T-cell (primary cell): Measurements from ENCODE around the gene COPS4. TPM values are rescaled to one million over a fixed set of nuclear protein-coding genes. Genes with fewer than 3 reads are reported as not detected.

Experiments used
- ATAC-seq, 4 experiments: fragments of 200-7000 bp in 3 of 4; fragments of 150-1000 bp in 1 of 4; cut with Tn5 transposase; replicated peaks in 1 of 4; 1 replicate in 3 of 4; 2 replicates in 1 of 4; pipeline ENCODE4 v1.10.0; 2021; ENCODE audit warnings: moderate library complexity in 3 of 4, mild to moderate bottlenecking in 2 of 4, moderate number of reproducible peaks in 1 of 4
- CTCF ChIA-PET, 2 donors: fragments of 300-600 bp; sonication (Branson Sonifier 250); formaldehyde crosslinking; loops; one replicate each; lab custom pipeline; 2022; ENCODE audit warnings: antibody characterized with exemption in 2 of 2; lab: Charles Lee
- POLR2A ChIA-PET, 2 donors: fragments of 300-600 bp; sonication (Branson Sonifier 250); formaldehyde crosslinking; loops; one replicate each; lab custom pipeline; 2022; ENCODE audit warnings: antibody characterized with exemption in 2 of 2; lab: Charles Lee
- DNase-seq, 35 experiments: peaks; one replicate each; pipeline versions ENCODE4 v3.0.0 to v3.0.0-alpha.2; 2013 to 2023
- H3K27ac ChIP-seq: one replicate; pipeline ENCODE4 v1.5.1; 2013; ENCODE audit warnings: low read length
- H3K27me3 ChIP-seq, 2 experiments: replicated peaks in 1 of 2; 1 replicate in 1 of 2; 2 replicates in 1 of 2; pipeline versions ENCODE4 v1.6.1 to v1.7.0; 2013; ENCODE audit warnings: low read length in 1 of 2, mixed read lengths in 1 of 2; ENCODE audit not compliant: control insufficient read depth in 2 of 2, insufficient read depth in 2 of 2; ENCODE audit errors: extremely low read depth in 1 of 2
- H3K36me3 ChIP-seq, 2 donors: 1 replicate in 1 of 2; 2 replicates in 1 of 2; pipeline versions ENCODE4 v1.6.1 to v1.7.0; 2013; ENCODE audit warnings: low read length in 1 of 2; ENCODE audit not compliant: control insufficient read depth in 2 of 2, insufficient read depth in 1 of 2; ENCODE audit errors: extremely low read depth in 1 of 2
- H3K4me1 ChIP-seq, 2 experiments: 1 replicate in 1 of 2; 2 replicates in 1 of 2; pipeline versions ENCODE4 v1.6.1 to v1.7.0; 2013; ENCODE audit warnings: low read length in 2 of 2, mixed read lengths in 1 of 2; ENCODE audit not compliant: insufficient read depth in 2 of 2, control insufficient read depth in 1 of 2; ENCODE audit errors: extremely low read depth in 1 of 2
- H3K4me3 ChIP-seq, 2 donors: 1 replicate in 1 of 2; 2 replicates in 1 of 2; pipeline versions ENCODE4 v1.5.1 to v1.7.0; 2013; ENCODE audit warnings: mild to moderate bottlenecking in 2 of 2, low read length in 1 of 2, moderate library complexity in 1 of 2; ENCODE audit not compliant: control insufficient read depth in 1 of 2; ENCODE audit errors: extremely low read depth in 1 of 2
- H3K9me3 ChIP-seq: 2 replicates; pipeline ENCODE4 v1.7.0; 2013
- H3K27ac Mint-ChIP-seq, 2 donors: one replicate each; pipeline ENCODE4 v1.8.0; 2020 to 2021; ENCODE audit warnings: mild to moderate bottlenecking in 2 of 2, mixed read lengths in 2 of 2
- H3K27me3 Mint-ChIP-seq, 2 donors: one replicate each; pipeline ENCODE4 v1.8.0; 2021 to 2022; ENCODE audit warnings: mixed read lengths in 2 of 2
- H3K36me3 Mint-ChIP-seq: one replicate; pipeline ENCODE4 v1.8.0; 2021; ENCODE audit warnings: mixed read lengths
- H3K4me1 Mint-ChIP-seq, 3 donors: one replicate each; pipeline ENCODE4 v1.8.0; 2020 to 2022; ENCODE audit warnings: mixed read lengths in 3 of 3, mild to moderate bottlenecking in 1 of 3
- H3K4me3 Mint-ChIP-seq, 3 donors: one replicate each; pipeline ENCODE4 v1.8.0; 2020 to 2022; ENCODE audit warnings: mild to moderate bottlenecking in 3 of 3, mixed read lengths in 3 of 3, moderate library complexity in 3 of 3
- H3K9me3 Mint-ChIP-seq, 3 donors: one replicate each; pipeline ENCODE4 v1.8.0; 2020 to 2022; ENCODE audit warnings: mixed read lengths in 3 of 3
- WGBS: methylation state at CpG from one replicate; pipeline ENCODE4 v1.1.5; 2013; ENCODE audit warnings: missing lambda C conversion rate; ENCODE audit not compliant: insufficient coverage; 5-methylcytosine and 5-hydroxymethylcytosine counted together
- total RNA-seq, 35 experiments: library from RNA in 6 of 35; stranded (reverse) in 6 of 35; fragments of 120-200 nt in 1 of 35; gene quantifications; one replicate each; pipeline versions ENCODE4 v1.2.1 to v1.2.4 and lab custom pipeline; 2013 to 2026

The COPS4 gene
- total RNA-seq, 5 donors from 2014 or later (not counting 1 experiment from before 2014, with no cell fraction given), result 19.9 to 28.3 (median 22.2) TPM

DNA sequence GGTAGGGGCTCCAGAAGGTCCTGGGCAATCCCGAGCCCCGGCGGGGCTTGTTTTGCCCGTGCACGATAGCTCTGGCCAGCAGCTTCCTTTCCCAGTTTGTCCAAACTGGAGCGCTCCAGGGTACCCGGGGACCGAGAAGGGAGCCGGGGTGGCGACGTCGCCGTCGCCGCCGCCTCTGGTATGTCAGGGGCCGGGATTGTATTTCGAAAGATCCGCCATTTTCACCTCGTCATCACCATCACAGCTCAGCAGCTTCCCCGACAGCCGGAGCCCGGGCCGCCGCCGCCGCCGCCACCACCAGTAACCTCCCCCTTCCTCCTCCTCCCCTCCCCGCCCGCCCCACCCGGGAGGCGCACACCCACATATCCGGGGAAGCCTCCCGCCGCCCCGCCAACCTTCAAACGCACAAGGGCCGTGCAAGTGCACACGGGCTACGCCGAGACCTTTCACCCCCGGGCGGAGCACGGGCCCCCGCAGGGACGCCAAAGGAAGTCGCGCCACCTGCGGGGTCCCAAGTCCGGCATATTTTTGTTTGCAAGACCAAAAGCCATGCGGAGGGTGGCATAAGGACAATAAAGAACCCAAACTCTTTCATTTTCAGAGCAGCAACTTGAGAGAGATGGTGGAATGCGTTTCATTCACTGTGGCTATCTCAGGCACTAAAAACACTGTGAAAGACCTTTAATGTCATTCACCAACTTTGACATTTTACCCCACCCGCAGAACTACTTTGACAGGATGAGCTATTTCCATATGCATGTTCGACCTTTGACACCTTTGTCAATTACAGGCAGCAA lies 24.3 kb upstream of the COPS4 start, which contains the start of gene LIN54:
Gene LIN54 (minus strand): TSS at position 302 of the 797 bp plus-strand sequence. CDS start 25,979 bp downstream, outside the sequence.
- H3K27ac Mint-ChIP-seq, result peak within 1 kb of the TSS; percentile 96
- peak; percentile 65 to 93 (median 87) for DNase-seq
- POLR2A ChIA-PET, result interaction anchor here (0.5 to 2.8 kb wide), 19 partner anchors 15 to 448 kb away, joined by 3 to 28 read pairs (median 4); partner anchors contain the start of genes COPS4 (in 2 of the 2), COQ2 (in 1 of the 2), HELQ (in 1 of the 2) and MRPS18C (in 1 of the 2)
- H3K27me3 Mint-ChIP-seq, result no peaks in the 10 kb centered on the region
- H3K4me1 Mint-ChIP-seq, result peaks cover 52 to 70% (median 65%) of the 10 kb centered on the region in 3 donors
- H3K4me3 Mint-ChIP-seq, result peak within 1 kb of the TSS; percentile 96 to 99 (median 98)
- 0% methylated on average over 41 of the region's 54 CpGs for WGBS
- H3K9me3 ChIP-seq, result no peaks in the 10 kb centered on the region
- peak within 1 kb of the TSS; percentile 95 to 98 for H3K4me3 ChIP-seq
- peak within 1 kb of the TSS; percentile 95 for H3K27ac ChIP-seq
- peak; percentile 63 to 68 (median 64) for ATAC-seq
- CTCF ChIA-PET, result interaction anchor here (0.6 to 2.9 kb wide), 12 partner anchors 18 to 607 kb away, joined by 3 to 29 read pairs (median 6); partner anchors contain the start of genes COPS4 (in 2 of the 2), COQ2 (in 1 of the 2) and THAP9 (in 1 of the 2)
- no peaks in the 10 kb centered on the region for H3K36me3 Mint-ChIP-seq
- H3K4me1 ChIP-seq, result peaks cover 28 to 32% of the 10 kb centered on the region in 2 experiments
- no peaks in the 10 kb centered on the region for H3K36me3 ChIP-seq
- H3K27me3 ChIP-seq, result no peaks in the 10 kb centered on the region
- no peaks in the 10 kb centered on the region for H3K9me3 Mint-ChIP-seq

DNA sequence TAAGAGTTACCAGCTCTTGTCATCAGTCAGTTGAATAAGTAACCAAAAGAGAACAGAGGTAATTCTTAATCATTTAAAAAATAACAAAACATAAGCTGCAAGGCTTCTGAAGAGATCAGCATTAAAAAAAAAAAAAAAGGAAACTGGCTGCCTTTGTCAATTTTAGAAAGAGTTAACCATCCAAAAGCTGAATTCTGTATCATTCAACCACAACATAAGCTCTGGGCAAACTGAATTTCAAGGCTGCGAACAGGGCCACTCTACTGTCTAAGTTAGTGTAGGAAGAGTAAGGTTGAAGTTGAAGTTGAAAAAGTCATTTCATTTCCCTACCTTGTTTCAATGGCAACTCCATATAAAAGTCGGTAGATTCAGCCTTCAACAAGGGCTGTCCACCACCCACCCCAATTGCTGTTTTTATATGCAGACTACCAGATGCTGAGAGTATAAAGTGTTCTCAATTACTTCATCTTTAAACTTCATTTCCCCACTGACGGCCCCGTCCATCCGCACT lies 23.2 kb upstream of the COPS4 start:
- no peak for ATAC-seq
- H3K36me3 Mint-ChIP-seq, result no peaks in the 10 kb centered on the region
- H3K4me1 ChIP-seq, result peaks cover 27 to 28% of the 10 kb centered on the region in 2 experiments
- 0% methylated on average over 3 of the region's 5 CpGs for WGBS
- no peaks in the 10 kb centered on the region for H3K27me3 ChIP-seq
- H3K9me3 Mint-ChIP-seq, result no peaks in the 10 kb centered on the region
- H3K36me3 ChIP-seq, result no peaks in the 10 kb centered on the region
- POLR2A ChIA-PET, result interaction anchor here (0.5 to 2.8 kb wide), 15 partner anchors 19 to 637 kb away, joined by 3 to 28 read pairs (median 4); partner anchors contain the start of genes COPS4 (in 2 of the 2), COQ2 (in 1 of the 2), HELQ (in 1 of the 2) and MRPS18C (in 1 of the 2)
- CTCF ChIA-PET, result interaction anchor here (0.6 to 2.9 kb wide), 13 partner anchors 17 to 582 kb away, joined by 3 to 29 read pairs (median 4); partner anchors contain the start of genes COPS4 (in 2 of the 2), COQ2 (in 1 of the 2) and THAP9 (in 1 of the 2)
- peak in 1 of 35 experiments; percentile 25 for DNase-seq
- peak overlapping the region; percentile 10 for H3K27ac ChIP-seq
- H3K27me3 Mint-ChIP-seq, result no peaks in the 10 kb centered on the region
- peaks cover 46 to 64% (median 58%) of the 10 kb centered on the region in 3 donors for H3K4me1 Mint-ChIP-seq
- H3K4me3 ChIP-seq, result peak overlapping the region; percentile 62 to 79
- H3K4me3 Mint-ChIP-seq, result peak overlapping the region; percentile 96 to 99 (median 98)
- H3K9me3 ChIP-seq, result no peaks in the 10 kb centered on the region
- peak overlapping the region; percentile 96 for H3K27ac Mint-ChIP-seq

DNA sequence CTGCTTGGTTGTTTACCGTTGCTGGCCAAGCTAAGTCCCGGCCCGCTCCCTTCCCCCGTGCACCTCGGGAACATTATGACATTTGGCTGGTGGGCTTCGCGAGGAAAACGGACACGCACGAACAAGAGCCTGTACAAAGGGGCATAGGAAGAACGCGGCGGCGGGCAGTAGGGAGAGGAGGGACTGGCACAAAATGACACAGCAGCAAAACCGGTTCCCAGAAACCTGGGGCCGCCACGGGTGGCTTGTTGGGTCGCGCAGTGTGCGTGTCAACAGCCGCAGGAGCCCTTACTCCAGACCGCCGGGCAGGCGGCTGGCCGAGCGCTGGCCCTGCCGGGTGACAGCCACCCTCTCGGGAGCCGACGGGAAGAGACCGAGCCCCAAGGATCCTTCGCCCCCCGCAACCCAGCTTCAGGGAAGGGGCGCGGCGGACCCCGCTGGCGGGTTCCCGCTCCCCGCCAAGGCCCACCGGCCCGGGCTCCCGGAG lies 22.7 kb upstream of the COPS4 start:
- H3K27ac Mint-ChIP-seq, result peak overlapping the region; percentile 96
- H3K4me1 ChIP-seq, result peaks cover 24 to 28% of the 10 kb centered on the region in 2 experiments
- no peaks in the 10 kb centered on the region for H3K9me3 ChIP-seq
- no peaks in the 10 kb centered on the region for H3K9me3 Mint-ChIP-seq
- H3K4me3 ChIP-seq, result peak overlapping the region; percentile 62 to 79
- H3K27me3 ChIP-seq, result no peaks in the 10 kb centered on the region
- H3K27ac ChIP-seq, result no peak overlapping the region
- 0% methylated on average over 42 of the region's 43 CpGs for WGBS
- DNase-seq (peak in 7 of 35 experiments; percentile 1 to 33 (median 6)), ATAC-seq (no peak)
- H3K27me3 Mint-ChIP-seq, result no peaks in the 10 kb centered on the region
- CTCF ChIA-PET, result interaction anchor here (0.6 to 2.9 kb wide), 10 partner anchors 23 to 583 kb away, joined by 3 to 29 read pairs (median 4); partner anchors contain the start of genes COPS4 (in 2 of the 2), COQ2 (in 1 of the 2) and THAP9 (in 1 of the 2)
- H3K4me1 Mint-ChIP-seq, result peaks cover 45 to 60% (median 55%) of the 10 kb centered on the region in 3 donors
- H3K36me3 ChIP-seq, result no peaks in the 10 kb centered on the region
- H3K36me3 Mint-ChIP-seq, result no peaks in the 10 kb centered on the region
- POLR2A ChIA-PET, result interaction anchor here (0.6 to 2.7 kb wide), 6 partner anchors 19 to 583 kb away, joined by 3 to 28 read pairs (median 4); partner anchors contain the start of genes COPS4 (in 1 of the 2), COQ2 (in 1 of the 2), HELQ (in 1 of the 2) and MRPS18C (in 1 of the 2)
- H3K4me3 Mint-ChIP-seq, result peak overlapping the region; percentile 96 to 99 (median 98)

DNA sequence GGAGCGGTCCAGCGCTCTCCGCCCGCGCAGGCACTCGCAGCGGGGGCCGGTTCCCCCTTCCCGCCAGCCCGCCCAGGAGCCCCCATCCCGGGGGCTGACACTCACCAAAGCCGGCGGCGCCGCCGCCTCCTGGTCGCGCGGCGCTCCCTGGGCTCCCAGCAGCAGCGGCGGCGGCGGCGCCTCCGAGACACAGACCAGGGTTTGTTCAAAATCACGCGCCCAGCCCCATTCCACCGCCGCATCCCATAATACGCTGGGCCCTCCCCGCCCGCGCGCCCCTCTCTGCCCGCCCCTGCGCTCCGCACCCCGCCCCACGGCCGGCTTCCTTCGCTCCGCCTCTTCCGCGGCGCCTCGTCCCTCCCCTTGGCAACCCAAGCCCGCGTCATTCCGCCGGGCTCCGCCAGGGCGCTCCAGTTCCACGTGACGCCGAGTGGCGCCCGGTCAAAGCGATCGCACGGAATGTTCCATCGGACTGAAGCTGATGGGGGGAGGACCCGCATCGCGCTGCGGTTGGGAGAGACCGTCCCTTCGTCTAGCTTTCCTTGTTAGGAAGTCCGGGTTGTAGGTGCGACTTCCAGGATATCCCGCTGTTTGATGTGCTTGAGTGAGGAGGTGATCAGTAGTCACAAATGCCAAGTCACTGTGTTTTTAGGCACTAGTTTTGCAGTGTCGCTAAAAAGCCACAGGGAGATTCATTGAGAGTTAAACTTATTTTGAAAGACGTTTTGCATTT lies 22.1 kb upstream of the COPS4 start:
- peak overlapping the region; percentile 92 to 97 for H3K27ac Mint-ChIP-seq
- peak overlapping the region; percentile 90 to 99 (median 91) for H3K4me3 Mint-ChIP-seq
- CTCF ChIA-PET, result interaction anchor here (0.6 to 2.9 kb wide), 5 partner anchors 22 to 234 kb away, joined by 3 to 13 read pairs (median 5); partner anchors contain the start of gene COPS4 (in 2 of the 2)
- Histone ChIP-seq H3K27me3 (no peaks in the 10 kb centered on the region), H3K36me3 (no peaks in the 10 kb centered on the region), H3K4me1 (peaks cover 20 to 26% of the 10 kb centered on the region in 2 experiments), H3K27ac (peak overlapping the region; percentile 57), H3K9me3 (no peaks in the 10 kb centered on the region), H3K4me3 (peak overlapping the region; percentile 77 to 79)
- POLR2A ChIA-PET, result interaction anchor here (0.6 to 1.2 kb wide), 6 partner anchors 22 to 670 kb away, joined by 3 to 7 read pairs (median 4); partner anchors contain the start of gene COPS4 (in 1 of the 2)
- H3K36me3 Mint-ChIP-seq, result no peaks in the 10 kb centered on the region
- no peaks in the 10 kb centered on the region for H3K9me3 Mint-ChIP-seq
- H3K27me3 Mint-ChIP-seq, result no peaks in the 10 kb centered on the region
- peak; percentile 90 to 98 (median 95) for DNase-seq
- ATAC-seq, result peak; percentile 84 to 90 (median 88)
- H3K4me1 Mint-ChIP-seq, result peaks cover 38 to 54% (median 49%) of the 10 kb centered on the region in 3 donors
- WGBS, result 0% methylated on average over 56 of the region's 73 CpGs

DNA sequence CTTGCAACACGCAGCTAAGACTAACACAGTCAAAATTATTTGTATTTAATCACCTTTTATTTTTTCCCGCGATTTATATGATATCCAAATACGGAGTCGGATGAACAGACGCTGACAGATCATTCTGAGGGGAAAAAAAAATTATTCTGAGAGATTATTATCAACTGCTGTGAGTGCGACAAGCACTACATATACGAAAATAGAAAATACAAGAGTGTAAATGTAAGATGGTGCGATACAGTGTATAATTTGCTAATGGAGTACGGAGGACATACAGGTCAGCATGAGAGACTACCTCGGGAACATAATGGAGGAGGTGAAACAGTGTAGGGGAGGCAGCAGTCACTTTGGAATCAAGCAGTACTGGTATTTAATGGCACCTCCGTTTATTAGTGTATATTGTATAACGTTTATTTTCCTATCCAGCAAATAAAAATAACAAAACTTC lies 21.5 kb upstream of the COPS4 start:
- Histone ChIP-seq H3K9me3 (no peaks in the 10 kb centered on the region), H3K36me3 (no peaks in the 10 kb centered on the region)
- POLR2A ChIA-PET, result interaction anchor here (0.7 to 1.2 kb wide), 4 partner anchors 22 to 671 kb away, joined by 3 to 7 read pairs (median 6); partner anchors contain the start of gene COPS4 (in 1 of the 2)

More for the DNA sequence above, 21.5 kb upstream of the COPS4 start:
- H3K36me3 Mint-ChIP-seq, result no peaks in the 10 kb centered on the region
- CTCF ChIA-PET, result interaction anchor here (0.7 to 2.9 kb wide), 3 partner anchors 22 to 234 kb away, joined by 3 to 13 read pairs (median 9); partner anchors contain the start of gene COPS4 (in 2 of the 2)
- H3K27ac Mint-ChIP-seq, result peak overlapping the region; percentile 92 to 97
- H3K4me1 Mint-ChIP-seq, result peaks cover 35 to 48% (median 45%) of the 10 kb centered on the region in 3 donors
- ATAC-seq, result no peak
- no peaks in the 10 kb centered on the region for H3K27me3 Mint-ChIP-seq
- Histone ChIP-seq H3K4me3 (peak overlapping the region; percentile 67 to 77), H3K27me3 (no peaks in the 10 kb centered on the region), H3K4me1 (peaks cover 15 to 26% of the 10 kb centered on the region in 2 experiments), H3K27ac (peak overlapping the region; percentile 57)
- no peak for DNase-seq
- no peaks in the 10 kb centered on the region for H3K9me3 Mint-ChIP-seq
- peak overlapping the region; percentile 90 to 99 (median 91) for H3K4me3 Mint-ChIP-seq
- WGBS, result 37% methylated on average over 3 of the region's 13 CpGs
